SJSA1 (cell line): ENCODE results near the gene PKD2L2. TPM values are rescaled to one million over a fixed set of nuclear protein-coding genes. Genes with fewer than 3 reads are reported as not detected.
"Not testable (repeated sequence)": the region's sequence is repeated elsewhere in the genome, so short reads cannot be mapped to it uniquely, and the experiment has no call there.

Experiments
- DNase-seq, 2 experiments: peaks; one replicate each; pipeline ENCODE4 v3.0.0-alpha.2; 2015 to 2020; ENCODE audit warnings: low spot score in 2 of 2, low read depth in 1 of 2
- H3K27ac ChIP-seq: fragments of 250-450 bp; sonication (Bioruptor Pico); 2 replicates; pipeline ENCODE4 v1.5.1; 2020; ENCODE audit warnings: mild to moderate bottlenecking, moderate library complexity
- H3K27me3 ChIP-seq: fragments of 250-450 bp; sonication (Bioruptor Pico); replicated peaks from 2 replicates; pipeline ENCODE4 v1.5.1; 2020; ENCODE audit warnings: mild to moderate bottlenecking, moderate library complexity
- H3K36me3 ChIP-seq: fragments of 250-450 bp; sonication (Bioruptor Pico); 2 replicates; pipeline ENCODE4 v1.5.1; 2020; ENCODE audit warnings: mild to moderate bottlenecking
- H3K4me1 ChIP-seq: fragments of 250-450 bp; sonication (Bioruptor Pico); replicated peaks from 2 replicates; pipeline ENCODE4 v1.6.1; 2021; ENCODE audit warnings: mild to moderate bottlenecking
- H3K4me3 ChIP-seq: fragments of 250-450 bp; sonication (Bioruptor Pico); 2 replicates; pipeline ENCODE4 v1.5.1; 2020; ENCODE audit warnings: mild to moderate bottlenecking
- H3K9me3 ChIP-seq: fragments of 250-450 bp; sonication (Bioruptor Pico); replicated peaks from 2 replicates; pipeline ENCODE4 v1.5.1; 2020; ENCODE audit warnings: mild to moderate bottlenecking
- total RNA-seq: library from RNA; depleted of rRNA; stranded (reverse); fragments of >200 nt; shearing (Covaris generic); gene quantifications from 2 replicates; pipeline ENCODE4 v1.2.3, GENCODE V29; 2014; rRNA removed

PKD2L2 gene
- total RNA-seq, 1 experiment from 2014 or later: not detected

DNA sequence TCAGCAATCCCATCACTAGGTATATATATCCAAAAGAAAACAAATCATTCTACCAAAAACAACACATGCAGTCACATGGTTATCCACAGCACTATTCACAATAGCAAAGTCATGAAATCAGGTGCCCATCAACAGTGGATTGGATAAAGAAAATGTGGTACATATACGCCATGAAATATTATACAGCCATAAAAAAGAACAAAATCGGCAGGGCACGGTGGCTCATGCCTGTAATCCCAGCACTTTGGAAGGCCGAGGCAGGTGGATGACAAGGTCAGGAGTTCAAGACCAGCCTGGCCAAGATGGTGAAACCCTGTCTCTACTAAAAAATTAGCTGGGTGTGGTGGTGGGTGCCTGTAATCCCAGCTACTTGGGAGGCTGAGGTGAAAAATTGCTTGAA is 55.0 kb downstream of the PKD2L2 start:
- H3K36me3 ChIP-seq: peaks cover 97% of the 10 kb centered on the region
- H3K9me3 ChIP-seq, DNase-seq, H3K4me3 ChIP-seq, H3K27ac ChIP-seq, H3K27me3 ChIP-seq, H3K4me1 ChIP-seq: not testable (repeated sequence)

DNA sequence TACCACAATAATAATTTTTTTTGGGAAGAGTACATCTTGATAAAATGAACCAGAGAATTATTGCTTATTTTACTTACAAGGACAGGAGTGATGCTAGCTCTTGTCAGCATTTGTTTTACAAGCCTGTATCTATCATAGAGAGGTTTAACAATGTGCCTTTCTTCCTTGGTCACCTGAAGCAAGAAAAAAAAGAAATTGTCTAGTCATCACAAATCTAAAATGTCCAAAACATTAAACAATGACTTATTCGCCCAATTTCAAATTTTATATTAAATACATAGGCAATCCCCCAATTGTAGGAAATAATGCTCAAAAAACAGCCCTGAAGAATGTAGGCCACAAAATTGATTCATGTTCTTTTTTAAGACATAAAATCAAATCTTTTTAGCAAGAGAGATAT is 56.6 kb downstream of the PKD2L2 start:
- H3K36me3 ChIP-seq: peaks cover 96% of the 10 kb centered on the region
- H3K9me3 ChIP-seq: no peaks in the 10 kb centered on the region
- no peaks in the 10 kb centered on the region for H3K27me3 ChIP-seq
- H3K4me1 ChIP-seq: no peaks in the 10 kb centered on the region
- no peak overlapping the region for H3K27ac ChIP-seq
- DNase-seq: no peak
- H3K4me3 ChIP-seq: no peak overlapping the region

DNA sequence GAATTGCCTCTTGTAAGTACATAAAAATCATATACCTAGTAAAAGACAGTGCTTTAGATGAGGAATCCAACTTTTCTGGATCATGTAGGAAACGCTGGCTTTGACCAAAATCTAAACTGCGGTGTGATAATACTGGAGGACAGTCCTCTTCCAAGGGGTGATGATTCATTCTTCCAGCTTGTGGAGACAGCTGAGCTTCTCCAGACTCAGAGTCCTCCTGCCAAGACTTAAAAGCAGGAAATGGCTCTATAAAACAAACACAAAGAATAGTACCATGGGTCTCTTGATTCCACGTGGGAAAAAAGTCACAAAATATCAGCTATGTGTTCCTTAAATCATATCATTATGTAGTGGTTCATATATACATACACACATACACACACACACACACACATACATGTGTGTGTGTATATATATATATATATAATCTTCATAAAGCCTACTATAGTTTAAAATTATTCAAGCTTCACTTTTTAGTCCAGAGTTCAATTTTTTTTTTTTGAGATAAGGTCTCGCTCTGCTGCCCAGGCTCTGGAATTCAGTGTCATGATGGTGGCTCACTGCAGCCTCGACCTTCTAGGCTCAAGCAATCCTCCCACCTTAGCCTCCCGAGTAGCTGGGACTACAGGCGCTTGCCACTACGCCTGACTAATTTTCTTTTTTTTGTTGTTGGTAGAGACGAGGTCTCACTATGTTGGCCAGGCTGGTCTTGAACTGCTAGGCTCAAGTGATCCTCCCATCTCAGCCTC is 65.0 kb downstream of the PKD2L2 start:
- DNase-seq: peak; percentile 63 to 72
- H3K9me3 ChIP-seq: no peaks in the 10 kb centered on the region
- H3K4me1 ChIP-seq: peaks cover 9% of the 10 kb centered on the region
- no peak overlapping the region for H3K4me3 ChIP-seq
- no peaks in the 10 kb centered on the region for H3K27me3 ChIP-seq
- peaks cover 65% of the 10 kb centered on the region for H3K36me3 ChIP-seq
- peak overlapping the region; percentile 3; the same call in 1 of the 2 replicates for H3K27ac ChIP-seq

DNA sequence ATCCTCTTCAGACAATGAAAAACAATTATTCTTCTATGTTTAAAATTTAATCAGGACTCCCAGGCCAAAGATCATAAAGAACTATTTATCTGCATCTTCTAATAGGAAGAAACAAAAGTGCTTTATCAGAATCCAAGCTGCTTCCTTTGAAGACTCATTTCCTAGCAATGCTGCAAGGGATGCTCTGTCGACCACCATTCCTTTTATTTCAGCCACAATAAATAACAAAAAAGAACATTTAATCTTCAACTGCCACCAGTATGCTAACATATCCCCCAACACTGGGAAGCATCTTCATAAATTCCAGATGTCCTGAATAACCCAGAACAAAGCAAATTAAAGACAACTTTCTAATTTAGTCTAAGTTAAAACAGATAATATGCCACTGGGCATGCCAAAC is 68.7 kb downstream of the PKD2L2 start:
- no peak overlapping the region for H3K27ac ChIP-seq
- no peaks in the 10 kb centered on the region for H3K27me3 ChIP-seq
- H3K36me3 ChIP-seq: peaks cover 74% of the 10 kb centered on the region
- H3K4me1 ChIP-seq: peaks cover 9% of the 10 kb centered on the region
- no peak for DNase-seq
- H3K9me3 ChIP-seq: no peaks in the 10 kb centered on the region
- H3K4me3 ChIP-seq: no peak overlapping the region

DNA sequence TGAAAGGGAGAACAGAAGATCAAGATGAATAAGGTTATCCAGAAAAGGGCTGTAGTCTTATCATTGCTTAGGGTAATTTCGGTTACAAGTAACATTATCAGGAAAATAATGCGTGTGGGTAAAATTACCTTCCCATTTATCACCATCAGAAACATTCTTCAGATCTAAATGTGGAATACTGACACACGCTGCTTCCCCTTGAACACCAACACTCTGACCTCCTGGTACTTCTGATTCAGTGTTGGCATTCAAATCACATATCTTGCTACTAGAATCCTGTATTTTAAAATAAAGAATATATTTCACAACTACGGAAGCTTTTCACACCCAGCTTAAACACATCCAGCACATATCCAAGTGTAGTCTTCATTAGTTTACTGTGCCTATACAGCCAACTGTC is 70.2 kb downstream of the PKD2L2 start:
- Histone ChIP-seq H3K4me1 (peaks cover 3% of the 10 kb centered on the region; the same call in 1 of the 2 replicates), H3K36me3 (peaks cover 75% of the 10 kb centered on the region), H3K27me3 (no peaks in the 10 kb centered on the region), H3K27ac (no peak overlapping the region), H3K9me3 (no peaks in the 10 kb centered on the region), H3K4me3 (no peak overlapping the region)
- DNase-seq: no peak

DNA sequence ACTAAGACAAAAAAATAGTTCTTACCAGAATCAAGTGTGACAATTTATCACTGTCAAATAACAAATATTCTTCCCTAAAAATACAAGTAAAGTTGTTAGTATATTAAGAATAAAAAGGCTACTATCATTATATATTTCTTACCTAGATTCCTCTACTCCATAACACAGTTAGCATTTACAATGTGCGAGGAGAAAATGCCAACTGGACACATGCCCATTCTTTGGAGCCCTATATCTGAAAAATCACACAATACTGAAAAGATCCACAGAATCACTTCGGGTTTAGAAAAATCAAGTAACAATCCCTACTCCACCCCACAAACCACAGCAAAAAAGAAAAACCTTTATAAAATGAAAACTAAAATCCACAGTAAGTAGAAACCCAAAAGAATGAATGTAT is 70.9 kb downstream of the PKD2L2 start:
- no peak for DNase-seq
- H3K27ac ChIP-seq: no peak overlapping the region

DNA sequence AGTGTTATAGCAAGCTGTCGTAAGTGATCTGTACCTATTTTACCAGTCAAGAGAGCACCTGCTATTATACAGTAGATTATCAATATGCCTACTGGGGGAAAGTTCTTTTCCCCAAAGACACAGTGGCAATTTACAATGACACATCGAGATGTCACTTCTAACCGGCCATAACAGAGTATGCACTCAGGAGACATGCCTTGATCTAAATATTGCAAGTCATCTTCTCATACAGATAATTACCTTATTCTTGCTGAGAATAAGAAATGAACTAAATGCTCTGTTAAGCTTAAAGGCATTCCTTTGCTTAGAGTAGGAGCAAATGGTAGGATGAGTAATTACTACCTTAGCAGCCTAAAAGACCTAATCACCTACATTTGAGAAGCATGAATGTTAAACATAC is 71.6 kb downstream of the PKD2L2 start:
- Histone ChIP-seq H3K27me3 (no peaks in the 10 kb centered on the region), H3K27ac (no peak overlapping the region), H3K4me3 (no peak overlapping the region), H3K4me1 (no peaks in the 10 kb centered on the region), H3K9me3 (no peaks in the 10 kb centered on the region), H3K36me3 (peaks cover 76% of the 10 kb centered on the region)
- no peak for DNase-seq

More for the DNA sequence above, 70.9 kb downstream of the PKD2L2 start:
- Histone ChIP-seq H3K9me3 (no peaks in the 10 kb centered on the region), H3K27me3 (no peaks in the 10 kb centered on the region), H3K36me3 (peaks cover 76% of the 10 kb centered on the region), H3K4me1 (no peaks in the 10 kb centered on the region), H3K4me3 (no peak overlapping the region)

DNA sequence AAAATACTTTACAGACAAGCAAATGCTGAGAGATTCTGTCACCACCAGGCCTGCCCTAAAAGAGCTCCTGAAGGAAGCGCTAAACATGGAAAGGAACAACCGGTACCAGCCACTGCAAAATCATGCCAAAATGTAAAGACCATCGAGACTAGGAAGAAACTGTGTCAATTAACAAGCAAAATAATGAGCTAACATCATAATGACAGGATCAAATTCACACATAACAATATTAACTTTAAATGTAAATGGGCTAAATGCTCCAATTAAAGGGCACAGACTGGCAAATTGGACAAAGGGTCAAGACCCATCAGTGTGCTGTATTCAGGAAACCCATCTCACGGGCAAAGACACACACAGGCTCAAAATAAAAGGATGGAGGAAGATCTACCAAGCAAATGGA is 81.1 kb downstream of the PKD2L2 start:
- not testable (repeated sequence) for H3K27me3 ChIP-seq

DNA sequence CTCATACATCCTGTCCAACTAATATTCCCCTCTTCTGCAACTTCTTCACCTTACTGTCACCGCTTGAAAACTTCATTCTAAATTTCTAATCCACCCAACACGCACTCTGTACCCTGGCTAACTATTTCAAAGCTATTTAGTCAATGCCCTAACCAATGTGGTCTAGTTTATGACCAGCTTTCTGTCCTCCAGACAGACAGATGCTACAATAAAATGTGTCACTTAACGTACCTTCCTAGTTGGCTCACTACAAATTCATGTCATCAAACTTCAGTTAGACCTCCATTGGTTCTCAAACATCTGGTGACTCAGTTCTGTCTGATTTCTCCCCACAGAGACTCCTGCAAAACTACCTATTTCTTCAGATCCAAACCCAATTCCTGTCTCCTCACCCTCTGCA is 86.0 kb downstream of the PKD2L2 start:
- no peak for DNase-seq
- Histone ChIP-seq H3K4me3 (no peak overlapping the region), H3K27ac (no peak overlapping the region), H3K9me3 (peaks cover 3% of the 10 kb centered on the region; the same call in 1 of the 2 replicates), H3K4me1 (no peaks in the 10 kb centered on the region), H3K36me3 (peaks cover 41% of the 10 kb centered on the region), H3K27me3 (no peaks in the 10 kb centered on the region)

More for the DNA sequence above, 81.1 kb downstream of the PKD2L2 start:
- H3K4me3 ChIP-seq, H3K27ac ChIP-seq, H3K9me3 ChIP-seq, H3K4me1 ChIP-seq, DNase-seq: not testable (repeated sequence)
- peaks cover 25% of the 10 kb centered on the region for H3K36me3 ChIP-seq

DNA sequence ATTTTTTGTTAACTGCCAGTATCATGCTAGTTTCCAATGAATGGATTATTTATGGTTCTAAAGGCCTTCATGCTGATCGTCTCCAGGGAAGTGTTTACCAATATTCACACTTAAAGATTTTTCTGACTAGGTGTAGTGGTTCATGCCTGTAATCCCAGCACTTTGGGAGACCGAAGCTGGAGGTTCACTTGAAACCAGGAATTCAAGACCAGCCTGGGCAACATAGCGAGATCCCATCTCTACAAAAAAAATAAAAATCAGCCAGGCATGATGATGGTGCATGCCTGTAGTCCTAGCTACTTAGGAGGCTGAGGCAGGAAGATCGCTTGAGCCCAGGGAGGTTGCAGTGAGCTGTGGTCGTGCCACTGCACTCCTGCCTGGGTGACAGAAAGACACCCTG is 100.2 kb downstream of the PKD2L2 start:
- no peak for DNase-seq
- Histone ChIP-seq H3K36me3 (peaks cover 46% of the 10 kb centered on the region), H3K9me3 (no peaks in the 10 kb centered on the region), H3K27ac (no peak overlapping the region), H3K4me1 (no peaks in the 10 kb centered on the region), H3K4me3 (no peak overlapping the region), H3K27me3 (no peaks in the 10 kb centered on the region)

Other genes starting within 250 kb of the PKD2L2 start
- gene KLHL3, start 153.4 kb upstream of the PKD2L2 start, total RNA-seq: 0.05 TPM in 1 of 2 replicates, not detected in the other
- 15.8 and 21.0 TPM in 2 replicates for gene HNRNPA0, start 135.1 kb upstream of the PKD2L2 start, total RNA-seq
- not detected in 2 replicates for gene MYOT, start 21.6 kb upstream of the PKD2L2 start, total RNA-seq
- gene FAM13B, start 143.6 kb downstream of the PKD2L2 start, total RNA-seq: 21.6 and 32.7 TPM in 2 replicates
- gene WNT8A, start 194.6 kb downstream of the PKD2L2 start, total RNA-seq: not detected in 2 replicates
- not detected in 2 replicates for gene NME5, start 250.0 kb downstream of the PKD2L2 start, total RNA-seq